ENCODE results near the gene MVB12B.

Gene MVB12B

GRCh38 chr9:126301196-126301595 is 25.4 kb upstream of the MVB12B start:
- Histone ChIP-seq H3K9me3 (ENCODE audit: insufficient read depth, low read length) (no peaks in the 10 kb centered on the region), H3K27me3 (ENCODE audit: low read depth, low read length) (peaks cover 35% of the 10 kb centered on the region)
- no peak for TF ChIP-seq EZH2phosphoT487 (IDR thresholded peaks at IDR 0.05; ENCODE audit: low read depth)
- no peak for TF ChIP-seq CTCF (IDR thresholded peaks at IDR 0.05; ENCODE audit: low read depth, low read length)

GRCh38 chr9:126301985-126302603 is 24.5 kb upstream of the MVB12B start:
- TF ChIP-seq EZH2phosphoT487 (IDR thresholded peaks at IDR 0.05; ENCODE audit: low read depth) = no peak
- TF ChIP-seq CTCF (IDR thresholded peaks at IDR 0.05; ENCODE audit: low read depth, low read length) = peak; percentile 71
- no peaks in the 10 kb centered on the region for H4K20me1 ChIP-seq (ENCODE audit: insufficient read depth, low read length)
- H3K27ac ChIP-seq (ENCODE audit: low read length) = no peak overlapping the region
- H3K27me3 ChIP-seq (ENCODE audit: low read depth, low read length) = peaks cover 41% of the 10 kb centered on the region
- no peaks in the 10 kb centered on the region for H3K9me3 ChIP-seq (ENCODE audit: insufficient read depth, low read length)
- H3K4me2 ChIP-seq (ENCODE audit: low read length) = no peak overlapping the region
- H3K4me1 ChIP-seq (ENCODE audit: low read length) = no peaks in the 10 kb centered on the region
- H3K4me3 ChIP-seq (ENCODE audit: low read length) = no peak overlapping the region
- no peak overlapping the region for H3K9ac ChIP-seq (ENCODE audit: low read length)
- no peaks in the 10 kb centered on the region for H3K79me2 ChIP-seq (ENCODE audit: low read length)
- no peaks in the 10 kb centered on the region for H3K36me3 ChIP-seq (replicated peaks; ENCODE audit: low read depth, low read length)
- no peak overlapping the region for H2AFZ ChIP-seq (ENCODE audit: low read depth, low read length)

More at GRCh38 chr9:126301196-126301595, 25.4 kb upstream of the MVB12B start:
- H4K20me1 ChIP-seq (ENCODE audit: insufficient read depth, low read length) = no peaks in the 10 kb centered on the region
- H2AFZ ChIP-seq (ENCODE audit: low read depth, low read length) = no peak overlapping the region
- no peak overlapping the region for H3K9ac ChIP-seq (ENCODE audit: low read length)
- no peaks in the 10 kb centered on the region for H3K79me2 ChIP-seq (ENCODE audit: low read length)
- no peaks in the 10 kb centered on the region for H3K36me3 ChIP-seq (replicated peaks; ENCODE audit: low read depth, low read length)
- no peak overlapping the region for H3K27ac ChIP-seq (ENCODE audit: low read length)
- no peaks in the 10 kb centered on the region for H3K4me1 ChIP-seq (ENCODE audit: low read length)
- no peak overlapping the region for H3K4me2 ChIP-seq (ENCODE audit: low read length)
- H3K4me3 ChIP-seq (ENCODE audit: low read length) = no peak overlapping the region

GRCh38 chr9:126302730-126303129 is 23.9 kb upstream of the MVB12B start:
- no peaks in the 10 kb centered on the region for H3K9me3 ChIP-seq (ENCODE audit: insufficient read depth, low read length)
- peaks cover 41% of the 10 kb centered on the region for H3K27me3 ChIP-seq (ENCODE audit: low read depth, low read length)
- H4K20me1 ChIP-seq (ENCODE audit: insufficient read depth, low read length) = no peaks in the 10 kb centered on the region
- no peak for TF ChIP-seq EZH2phosphoT487 (IDR thresholded peaks at IDR 0.05; ENCODE audit: low read depth)
- TF ChIP-seq CTCF (IDR thresholded peaks at IDR 0.05; ENCODE audit: low read depth, low read length) = no peak
- no peak overlapping the region for H3K27ac ChIP-seq (ENCODE audit: low read length)
- no peak overlapping the region for H2AFZ ChIP-seq (ENCODE audit: low read depth, low read length)
- no peaks in the 10 kb centered on the region for H3K79me2 ChIP-seq (ENCODE audit: low read length)
- H3K4me3 ChIP-seq (ENCODE audit: low read length) = no peak overlapping the region
- H3K4me2 ChIP-seq (ENCODE audit: low read length) = no peak overlapping the region
- H3K36me3 ChIP-seq (replicated peaks; ENCODE audit: low read depth, low read length) = no peaks in the 10 kb centered on the region
- no peaks in the 10 kb centered on the region for H3K4me1 ChIP-seq (ENCODE audit: low read length)
- H3K9ac ChIP-seq (ENCODE audit: low read length) = no peak overlapping the region

GRCh38 chr9:126303488-126303887 is 23.1 kb upstream of the MVB12B start:
- no peak overlapping the region for H3K4me3 ChIP-seq (ENCODE audit: low read length)
- TF ChIP-seq CTCF (IDR thresholded peaks at IDR 0.05; ENCODE audit: low read depth, low read length) = no peak
- TF ChIP-seq EZH2phosphoT487 (IDR thresholded peaks at IDR 0.05; ENCODE audit: low read depth) = no peak
- no peaks in the 10 kb centered on the region for H4K20me1 ChIP-seq (ENCODE audit: insufficient read depth, low read length)
- peaks cover 41% of the 10 kb centered on the region for H3K27me3 ChIP-seq (ENCODE audit: low read depth, low read length)
- no peak overlapping the region for H2AFZ ChIP-seq (ENCODE audit: low read depth, low read length)
- no peak overlapping the region for H3K27ac ChIP-seq (ENCODE audit: low read length)
- H3K9me3 ChIP-seq (ENCODE audit: insufficient read depth, low read length) = no peaks in the 10 kb centered on the region
- H3K4me2 ChIP-seq (ENCODE audit: low read length) = no peak overlapping the region
- no peak overlapping the region for H3K9ac ChIP-seq (ENCODE audit: low read length)
- no peaks in the 10 kb centered on the region for H3K79me2 ChIP-seq (ENCODE audit: low read length)
- no peaks in the 10 kb centered on the region for H3K4me1 ChIP-seq (ENCODE audit: low read length)
- no peaks in the 10 kb centered on the region for H3K36me3 ChIP-seq (replicated peaks; ENCODE audit: low read depth, low read length)

All from OCI-LY3 (cell line).